Body of pancreas (tissue), 4 donors: ENCODE data around the gene SPG21.

Experiments used
- POLR2A ChIP-seq, 3 donors: fragments of 450-650 bp; IDR thresholded peaks; one replicate each; pipeline ENCODE4 v1.6.1; 2016; ENCODE audit warnings: antibody characterized with exemption in 3 of 3, mild to moderate bottlenecking in 2 of 3
- TF ChIP-seq, protein P1 (sequence below), 7 experiments: fragments of 450-650 bp in 4 of 7; fragments of 200-600 bp in 3 of 7; sonication (generic) in 3 of 7; IDR thresholded peaks; one replicate each; pipeline ENCODE4 v1.5.1; 2016 to 2019; ENCODE audit warnings: antibody characterized with exemption in 7 of 7

DNA sequence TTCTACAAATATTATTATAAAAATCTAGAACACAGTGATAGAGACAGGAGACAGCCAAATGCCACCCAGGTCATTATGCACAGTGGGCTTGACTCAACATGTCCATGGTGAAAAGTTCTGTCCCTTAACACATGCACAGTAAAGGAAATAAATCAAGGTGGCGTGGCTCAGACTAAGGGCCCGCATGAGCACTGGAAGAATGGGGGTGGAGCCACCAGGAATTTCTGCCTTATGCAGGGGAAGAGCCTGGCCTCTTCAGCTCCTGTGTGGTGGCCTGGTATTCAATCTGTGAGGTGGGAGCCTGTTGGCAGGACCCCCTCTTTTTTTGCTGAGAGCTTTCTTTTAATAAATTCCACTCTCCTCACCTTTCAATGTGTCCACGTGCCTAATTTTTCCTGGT is 17.2 kb upstream of the SPG21 start:
- TF ChIP-seq, protein P1, sequence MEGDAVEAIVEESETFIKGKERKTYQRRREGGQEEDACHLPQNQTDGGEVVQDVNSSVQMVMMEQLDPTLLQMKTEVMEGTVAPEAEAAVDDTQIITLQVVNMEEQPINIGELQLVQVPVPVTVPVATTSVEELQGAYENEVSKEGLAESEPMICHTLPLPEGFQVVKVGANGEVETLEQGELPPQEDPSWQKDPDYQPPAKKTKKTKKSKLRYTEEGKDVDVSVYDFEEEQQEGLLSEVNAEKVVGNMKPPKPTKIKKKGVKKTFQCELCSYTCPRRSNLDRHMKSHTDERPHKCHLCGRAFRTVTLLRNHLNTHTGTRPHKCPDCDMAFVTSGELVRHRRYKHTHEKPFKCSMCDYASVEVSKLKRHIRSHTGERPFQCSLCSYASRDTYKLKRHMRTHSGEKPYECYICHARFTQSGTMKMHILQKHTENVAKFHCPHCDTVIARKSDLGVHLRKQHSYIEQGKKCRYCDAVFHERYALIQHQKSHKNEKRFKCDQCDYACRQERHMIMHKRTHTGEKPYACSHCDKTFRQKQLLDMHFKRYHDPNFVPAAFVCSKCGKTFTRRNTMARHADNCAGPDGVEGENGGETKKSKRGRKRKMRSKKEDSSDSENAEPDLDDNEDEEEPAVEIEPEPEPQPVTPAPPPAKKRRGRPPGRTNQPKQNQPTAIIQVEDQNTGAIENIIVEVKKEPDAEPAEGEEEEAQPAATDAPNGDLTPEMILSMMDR (IDR thresholded peaks at IDR 0.05) = no peak
- TF ChIP-seq POLR2A (IDR thresholded peaks at IDR 0.05) = no peak
